HG03039 (cell line): Measurements from ENCODE around the gene VPS45.

Experiments used
- ATAC-seq: cut with Tn5 transposase; IDR thresholded peaks from one replicate; pipeline ENCODE4 v1.9.1; 2021; ENCODE audit warnings: mild to moderate bottlenecking, moderate library complexity; ENCODE audit not compliant: unreplicated experiment

VPS45 gene

DNA sequence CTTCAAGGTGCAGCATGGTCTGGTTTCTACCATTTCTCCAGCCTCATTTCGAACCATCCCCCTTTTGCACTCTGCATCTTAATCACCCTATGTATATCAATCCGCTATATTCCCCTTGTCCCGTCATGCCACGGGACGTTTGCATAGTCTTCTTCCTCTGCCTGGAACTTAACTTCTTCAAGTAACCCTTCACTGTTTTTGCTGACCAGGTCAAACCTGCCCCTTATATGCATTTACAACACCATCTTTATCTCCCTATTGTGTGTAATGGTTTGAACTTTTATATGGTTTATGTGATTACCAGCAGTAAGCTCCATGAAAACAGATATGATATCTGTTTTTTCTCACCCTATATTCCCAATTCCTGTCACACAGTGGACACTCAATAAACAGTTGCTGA, 2.3 kb downstream of the VPS45 start:
- ATAC-seq: no peak

DNA sequence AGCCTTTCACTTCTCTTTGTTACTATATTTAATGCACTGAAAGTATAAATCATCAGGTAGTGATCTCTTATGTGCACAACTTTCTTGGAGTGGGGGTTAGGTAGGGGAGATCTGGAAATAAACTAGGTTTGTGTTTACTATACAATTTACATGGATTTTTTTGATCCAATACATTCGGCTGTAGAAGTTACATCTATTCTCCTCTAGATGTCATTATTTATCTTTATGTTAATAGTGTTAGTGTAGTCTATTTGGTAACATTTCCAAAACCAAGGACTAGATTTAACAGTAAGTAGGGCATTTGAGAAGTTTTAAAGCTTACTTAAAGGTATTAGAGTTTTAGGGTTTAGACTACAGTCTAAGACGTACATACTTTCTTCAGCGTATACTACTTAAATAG, 5.4 kb downstream of the VPS45 start:
- no peak for ATAC-seq

DNA sequence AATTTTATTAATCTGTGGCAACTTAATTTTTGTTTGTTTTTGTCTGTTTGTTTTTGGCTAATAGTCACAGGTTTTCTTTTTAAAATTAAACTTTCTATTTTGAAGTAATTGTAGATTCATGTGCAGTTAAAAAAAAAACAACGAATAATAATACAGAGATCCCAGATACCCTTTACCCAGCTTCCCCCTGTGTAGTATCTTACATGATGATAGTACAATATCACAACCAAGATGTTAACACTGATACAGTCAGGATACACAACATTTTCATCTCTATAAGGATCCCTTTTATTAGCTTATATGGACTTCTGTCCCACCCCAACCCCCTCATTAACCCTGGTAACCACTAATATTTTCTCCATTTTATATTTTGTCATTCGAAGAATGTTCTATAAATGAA, 5.9 kb downstream of the VPS45 start:
- no peak for ATAC-seq

DNA sequence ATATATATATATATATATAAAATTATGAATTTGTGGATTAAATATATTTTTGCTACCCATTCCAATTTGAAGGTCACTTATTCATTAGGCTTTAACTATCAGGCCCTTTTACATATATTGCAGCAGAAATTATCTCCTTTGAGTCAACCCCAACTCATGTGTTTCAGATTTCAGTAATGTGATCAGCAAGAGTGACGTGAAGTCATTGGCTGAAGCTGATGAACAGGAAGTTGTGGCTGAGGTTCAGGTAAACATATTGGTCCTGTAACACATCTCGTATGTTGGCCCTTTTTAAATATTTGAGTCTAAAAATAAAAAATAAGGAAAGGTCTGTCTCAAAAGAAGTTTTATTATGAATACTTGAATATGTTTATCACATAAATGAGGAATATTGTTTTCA, 8.5 kb downstream of the VPS45 start:
- no peak for ATAC-seq

DNA sequence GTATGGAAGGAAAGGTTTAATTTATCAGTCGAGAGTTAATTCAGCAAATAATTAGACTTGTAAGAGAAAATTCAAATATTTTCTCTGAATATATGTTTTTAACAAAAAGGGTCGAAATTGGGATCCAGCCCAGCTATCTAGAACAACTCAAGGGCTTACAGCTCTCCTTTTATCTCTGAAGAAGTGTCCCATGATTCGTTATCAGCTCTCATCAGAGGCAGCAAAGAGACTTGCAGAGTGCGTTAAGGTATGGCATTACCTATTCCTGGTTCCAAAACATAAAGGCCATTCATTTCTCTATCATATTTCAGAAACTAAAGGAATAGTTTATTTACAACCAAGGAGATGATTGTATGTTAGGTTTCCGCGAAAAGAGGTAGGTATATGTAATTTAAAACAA, 9.4 kb downstream of the VPS45 start:
- no peak for ATAC-seq

DNA sequence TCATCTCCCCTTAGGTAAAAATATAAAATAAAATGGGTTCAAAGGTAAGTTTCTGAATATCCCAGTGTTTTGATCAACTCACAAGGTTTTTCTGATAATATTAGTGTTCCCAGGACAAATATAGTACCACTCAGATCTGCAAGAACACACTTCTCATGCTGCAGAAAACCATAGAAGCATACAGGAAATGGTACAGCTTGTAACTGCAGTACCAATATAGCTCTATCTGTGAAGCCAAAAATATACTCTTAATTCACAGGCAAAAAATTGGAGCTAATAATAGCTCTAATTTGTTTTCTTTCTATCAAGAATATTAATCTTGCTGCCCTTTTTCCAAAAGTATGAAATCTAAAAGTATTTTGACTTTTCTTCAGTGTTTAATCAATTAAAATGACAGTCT, 13.2 kb downstream of the VPS45 start:
- ATAC-seq: no peak

DNA sequence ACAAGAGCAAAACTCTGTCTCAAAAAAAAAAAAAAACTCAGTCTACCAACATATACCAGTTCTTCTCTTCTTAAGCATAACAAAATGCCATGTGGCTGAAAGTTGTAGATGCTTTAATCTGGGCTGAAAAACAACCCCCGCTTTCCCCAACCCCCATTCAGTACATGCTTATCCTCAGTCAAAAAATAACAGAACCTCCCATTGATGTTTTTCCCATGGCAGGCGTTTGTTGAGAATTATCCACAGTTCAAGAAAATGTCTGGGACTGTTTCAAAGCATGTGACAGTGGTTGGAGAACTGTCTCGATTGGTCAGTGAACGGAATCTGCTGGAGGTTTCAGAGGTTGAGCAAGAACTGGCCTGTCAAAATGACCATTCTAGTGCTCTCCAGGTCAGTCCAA, 14.9 kb downstream of the VPS45 start:
- ATAC-seq: no peak

DNA sequence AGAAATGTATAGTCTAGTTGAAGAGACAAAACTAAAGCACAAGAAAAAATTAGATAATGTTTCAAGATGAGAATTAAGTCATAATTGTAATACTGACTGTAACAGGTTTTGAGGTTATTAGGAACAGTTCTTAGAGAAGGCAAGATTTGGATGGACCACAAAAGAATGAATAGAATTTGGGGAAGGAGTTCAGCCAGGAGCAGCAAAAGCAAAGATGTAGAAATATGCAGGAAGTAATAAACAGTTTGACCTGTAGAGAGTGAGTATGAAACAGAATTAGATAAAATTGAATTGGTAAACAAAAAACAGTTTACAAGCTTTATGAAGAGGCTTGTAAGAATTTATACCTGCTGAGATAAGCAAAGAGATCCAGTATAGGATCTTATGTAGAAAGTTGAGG, 16.3 kb downstream of the VPS45 start:
- ATAC-seq: no peak

DNA sequence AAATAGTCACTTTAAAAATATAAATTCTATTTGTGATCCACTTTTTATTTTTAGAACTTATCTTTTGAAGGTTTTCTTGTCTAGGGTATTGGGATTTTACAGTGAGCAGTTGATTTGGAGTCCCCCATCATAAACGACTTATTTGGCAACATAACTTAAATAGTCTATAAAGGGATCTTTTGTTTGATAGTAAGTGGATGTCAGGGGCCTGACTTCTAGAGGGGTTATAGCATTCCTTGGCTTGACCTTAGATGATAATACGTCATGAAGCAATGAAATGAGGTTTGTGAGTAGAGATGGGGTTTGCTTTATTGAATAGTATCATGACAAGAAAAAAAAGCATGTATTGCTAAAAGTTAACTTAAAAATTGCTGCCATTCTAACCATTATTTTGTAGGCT, 17.8 kb downstream of the VPS45 start:
- ATAC-seq: no peak

DNA sequence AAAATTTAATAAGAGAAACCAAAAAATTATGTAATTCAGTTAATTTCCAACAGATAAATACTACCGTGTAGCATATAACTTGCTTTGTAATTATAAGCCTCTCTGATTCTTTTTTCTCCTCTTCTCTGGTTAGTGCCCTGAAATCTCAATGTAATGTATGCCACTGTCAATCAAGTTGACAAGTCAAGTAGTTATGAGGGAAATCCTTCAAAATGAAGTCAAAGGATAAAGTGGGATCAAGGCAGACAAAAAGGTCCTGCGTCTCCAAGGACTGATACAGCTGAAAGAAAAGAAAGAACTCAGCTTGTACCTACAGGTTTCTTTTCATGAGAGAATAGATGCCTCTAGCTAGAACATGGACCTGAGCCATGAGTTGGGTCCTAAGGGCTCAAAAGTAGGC, 19.8 kb downstream of the VPS45 start:
- no peak for ATAC-seq

DNA sequence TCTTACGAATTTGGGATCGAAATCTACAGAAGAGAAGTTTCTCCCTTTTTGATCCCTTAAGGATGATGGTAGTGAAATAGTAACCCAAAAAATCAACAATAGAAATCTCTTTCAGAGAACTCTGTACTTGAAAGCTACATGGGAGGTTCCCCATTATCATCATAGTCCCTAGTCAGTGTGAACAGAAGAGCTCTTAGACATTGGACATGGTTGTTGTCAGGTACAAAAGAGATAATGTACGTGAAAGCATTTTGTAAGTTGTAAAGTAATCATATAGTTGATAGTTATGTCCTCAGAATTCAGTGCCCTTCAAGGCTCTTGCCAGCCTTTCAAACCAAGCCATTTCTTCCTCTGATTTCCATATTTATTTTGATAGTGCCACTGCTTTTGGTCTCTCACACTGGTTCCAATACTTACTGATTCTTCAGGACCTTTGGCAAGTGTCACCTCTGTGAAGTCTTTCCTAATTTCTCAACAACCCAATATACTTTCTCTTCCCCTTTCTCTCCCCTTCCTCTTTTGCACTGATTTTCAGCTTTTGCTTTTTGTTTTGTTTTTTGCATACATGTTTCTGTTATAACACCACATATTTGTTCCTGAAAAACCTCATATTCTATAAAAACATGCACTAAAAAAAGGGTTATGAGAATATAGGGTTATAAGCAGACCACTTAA, 22.4 kb downstream of the VPS45 start:
- ATAC-seq: no peak

DNA sequence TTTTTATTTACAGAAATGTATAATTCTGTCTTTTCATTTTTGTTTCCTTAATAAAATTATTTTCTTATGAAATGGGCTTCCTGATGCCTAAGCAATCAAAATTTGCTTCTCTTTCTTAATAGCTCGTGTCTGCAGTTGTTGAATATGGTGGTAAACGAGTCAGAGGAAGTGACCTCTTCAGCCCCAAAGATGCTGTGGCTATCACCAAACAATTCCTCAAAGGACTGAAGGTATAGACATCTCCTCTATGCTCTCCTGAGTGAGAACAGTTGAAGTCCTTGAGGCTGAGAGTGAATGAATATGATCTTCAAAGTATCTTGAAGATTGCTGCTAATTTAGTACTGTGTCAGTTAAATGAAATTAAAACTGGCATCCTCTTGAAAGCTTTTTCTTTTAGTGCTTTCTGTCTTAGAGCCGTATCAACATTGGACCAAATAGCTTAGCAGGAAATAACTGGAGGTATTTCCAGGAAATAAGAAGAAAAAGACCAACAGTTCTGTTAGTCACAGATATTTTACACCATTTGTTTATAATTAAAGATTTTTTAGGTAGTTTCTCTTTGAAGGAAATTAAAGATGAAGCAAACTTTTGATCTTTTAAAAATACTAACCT, 24.7 kb downstream of the VPS45 start:
- ATAC-seq: no peak

DNA sequence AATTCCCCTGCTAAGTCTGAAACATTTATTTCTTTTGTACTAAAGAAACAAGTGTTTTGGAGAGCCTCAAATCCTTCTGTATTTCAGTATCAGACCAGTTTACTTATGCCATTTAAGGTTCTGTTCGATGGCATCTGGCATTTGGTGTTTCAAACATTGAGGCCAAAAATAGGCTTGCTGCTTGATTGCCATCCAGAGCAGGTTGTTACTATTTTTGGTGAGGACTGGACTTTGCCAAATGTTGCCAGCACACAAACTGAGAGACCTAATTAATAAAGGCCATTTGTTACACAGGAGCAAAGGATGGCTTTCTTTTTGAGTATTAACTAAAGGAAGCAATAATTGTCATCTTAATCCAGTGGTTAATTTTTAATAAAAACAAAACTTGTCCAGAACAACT, 26.2 kb downstream of the VPS45 start:
- no peak for ATAC-seq

DNA sequence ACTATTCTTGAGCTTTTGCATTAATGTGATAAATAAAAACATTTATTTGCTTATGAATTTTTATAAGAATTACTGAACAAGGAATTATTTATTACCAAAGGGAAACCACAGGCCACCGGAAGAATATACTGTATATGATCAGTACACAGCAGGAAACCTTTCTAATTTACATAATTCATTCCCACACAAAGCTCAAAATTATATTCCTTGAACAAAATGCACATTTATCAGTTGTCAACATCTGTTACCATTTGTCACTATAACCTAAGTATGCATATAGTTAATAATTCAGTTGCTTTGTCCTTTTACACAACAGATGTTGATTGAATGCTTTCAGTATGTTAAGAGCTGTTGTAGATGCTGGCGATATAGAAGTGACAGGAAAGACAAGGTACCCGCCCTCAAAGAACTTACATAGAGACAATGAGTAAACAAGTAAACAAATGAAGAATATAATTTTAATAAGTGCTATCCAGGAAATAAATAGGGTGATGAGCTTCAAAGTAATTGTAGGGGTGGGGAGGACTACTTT, 27.2 kb downstream of the VPS45 start:
- ATAC-seq: no peak

DNA sequence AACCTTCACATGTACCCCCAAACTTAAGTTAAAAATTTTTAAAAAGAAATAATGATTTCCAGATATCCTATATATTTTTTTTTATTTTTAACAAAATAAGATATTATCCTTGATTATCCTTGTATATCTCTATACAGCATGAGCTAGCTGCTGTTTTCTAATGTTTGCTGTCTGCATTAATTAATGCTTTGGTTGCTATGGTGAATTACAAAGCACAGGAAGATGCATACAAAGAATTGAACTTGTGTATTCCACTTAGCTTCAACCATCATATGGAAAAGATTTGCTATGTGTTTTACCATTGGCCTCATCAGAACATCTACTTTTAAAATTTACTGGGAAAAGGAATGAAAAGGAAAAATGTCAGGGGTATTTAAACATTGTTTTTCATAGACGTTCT, 35.4 kb downstream of the VPS45 start:
- no peak for ATAC-seq

DNA sequence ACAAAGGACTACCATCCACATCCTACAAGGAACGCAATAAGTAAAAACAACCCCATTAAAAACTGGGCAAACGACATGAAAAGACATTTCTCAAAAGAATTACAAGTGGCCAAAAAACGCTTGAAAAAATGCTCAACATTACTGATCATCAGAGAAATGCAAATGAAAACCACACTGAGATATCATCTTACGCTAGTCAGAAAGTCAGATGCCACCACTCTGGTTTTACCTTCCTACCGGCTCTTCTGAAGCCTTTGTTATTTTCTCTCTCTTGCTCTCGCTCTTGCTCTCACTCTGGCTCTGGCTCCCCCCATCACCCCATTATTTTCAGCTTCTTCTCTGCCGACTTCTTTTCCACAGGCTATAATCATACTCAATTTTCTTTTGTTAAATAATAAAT, 38.8 kb downstream of the VPS45 start:
- ATAC-seq: no peak

DNA sequence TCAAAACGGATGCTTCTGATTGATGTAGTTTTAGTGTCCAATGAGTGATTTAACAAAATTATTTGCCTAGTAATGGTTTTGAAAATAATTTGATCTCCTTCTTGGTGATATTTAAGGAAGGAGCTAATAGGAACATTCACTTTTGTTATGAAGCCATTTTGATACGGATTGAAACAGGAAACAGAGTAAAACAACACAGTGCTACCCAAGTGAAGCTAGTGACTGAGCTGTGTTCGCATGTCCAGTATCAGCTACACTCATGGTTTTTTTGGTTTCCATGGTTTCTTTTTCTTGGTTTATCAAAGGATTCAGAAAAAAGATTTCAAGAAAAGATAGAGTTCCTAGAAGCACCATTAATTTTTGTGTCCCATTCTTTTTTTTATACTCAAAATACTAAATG, 42.0 kb downstream of the VPS45 start:
- ATAC-seq: no peak

DNA sequence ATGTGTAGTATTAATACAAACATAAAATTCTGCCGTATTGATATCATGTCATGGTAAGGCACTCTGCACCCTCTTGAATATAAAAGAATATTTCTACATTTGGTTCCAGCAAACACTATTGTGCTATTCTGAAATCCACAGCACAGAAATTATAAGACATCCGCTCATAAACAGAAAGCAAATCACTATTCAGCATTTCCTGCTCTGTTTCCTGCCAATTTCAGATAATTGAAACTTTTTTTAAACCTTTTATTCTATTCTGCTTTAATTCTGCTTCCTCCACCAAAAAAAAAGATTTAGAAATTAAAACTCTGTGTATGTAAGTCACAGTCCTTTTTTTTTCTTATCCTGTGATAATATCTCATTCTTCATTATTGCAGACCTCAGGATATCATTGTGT, 42.5 kb downstream of the VPS45 start:
- ATAC-seq: no peak

DNA sequence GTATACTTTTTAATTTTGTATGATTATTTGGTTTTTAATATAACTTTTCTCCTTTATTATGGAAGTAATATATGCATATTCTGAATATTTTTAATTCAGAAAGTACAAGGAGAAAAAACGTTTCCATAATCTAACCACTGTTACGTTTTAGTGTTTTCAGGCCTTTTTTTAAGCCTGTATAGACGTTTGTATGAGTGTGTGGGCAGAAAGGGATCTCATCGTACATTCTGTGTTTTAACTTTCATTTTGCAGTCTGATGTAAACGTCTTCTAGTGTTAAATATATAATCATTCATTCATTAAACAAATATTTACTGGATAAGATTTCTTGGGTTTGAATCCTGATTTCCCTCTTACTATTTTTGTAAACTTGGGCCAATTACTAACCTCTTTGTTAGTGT, 44.1 kb downstream of the VPS45 start:
- ATAC-seq: no peak

DNA sequence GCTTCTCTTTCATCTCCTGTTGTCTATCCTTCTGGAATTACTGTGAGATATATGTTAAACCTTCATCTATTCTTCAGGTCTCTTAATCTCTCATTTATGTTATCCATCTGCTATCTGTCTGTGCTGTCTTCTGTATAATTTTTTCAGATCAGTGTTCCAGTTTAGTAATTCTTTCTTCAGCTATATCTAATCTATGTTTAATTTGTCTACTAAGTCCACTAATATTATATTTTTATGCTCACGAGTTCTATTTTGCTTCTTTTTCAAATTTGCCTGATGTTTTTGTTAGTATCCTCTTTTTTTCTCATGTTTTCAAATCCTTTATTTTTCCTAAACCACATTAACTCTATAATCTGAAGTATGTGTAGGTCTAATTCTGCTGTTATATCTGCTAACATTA, 47.5 kb downstream of the VPS45 start:
- ATAC-seq: no peak

DNA sequence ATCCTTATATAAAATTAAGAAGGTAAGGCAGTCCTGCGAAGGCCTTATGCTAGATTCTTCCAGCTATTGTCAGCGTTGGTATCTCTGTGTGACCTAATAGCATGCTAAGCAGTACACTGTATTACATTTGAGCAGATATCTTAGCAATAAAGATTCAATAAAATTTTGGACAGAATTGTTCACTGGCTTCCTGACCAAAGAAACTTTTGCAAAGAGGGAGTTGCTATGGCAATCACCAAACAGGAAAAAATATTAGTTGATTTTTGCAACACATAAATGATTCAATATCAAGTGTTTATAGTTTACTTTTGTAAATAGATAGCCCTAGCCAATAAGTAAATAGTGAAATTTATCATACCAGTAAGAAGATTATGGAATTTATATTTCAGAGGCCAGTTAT, 51.1 kb downstream of the VPS45 start:
- ATAC-seq: no peak

DNA sequence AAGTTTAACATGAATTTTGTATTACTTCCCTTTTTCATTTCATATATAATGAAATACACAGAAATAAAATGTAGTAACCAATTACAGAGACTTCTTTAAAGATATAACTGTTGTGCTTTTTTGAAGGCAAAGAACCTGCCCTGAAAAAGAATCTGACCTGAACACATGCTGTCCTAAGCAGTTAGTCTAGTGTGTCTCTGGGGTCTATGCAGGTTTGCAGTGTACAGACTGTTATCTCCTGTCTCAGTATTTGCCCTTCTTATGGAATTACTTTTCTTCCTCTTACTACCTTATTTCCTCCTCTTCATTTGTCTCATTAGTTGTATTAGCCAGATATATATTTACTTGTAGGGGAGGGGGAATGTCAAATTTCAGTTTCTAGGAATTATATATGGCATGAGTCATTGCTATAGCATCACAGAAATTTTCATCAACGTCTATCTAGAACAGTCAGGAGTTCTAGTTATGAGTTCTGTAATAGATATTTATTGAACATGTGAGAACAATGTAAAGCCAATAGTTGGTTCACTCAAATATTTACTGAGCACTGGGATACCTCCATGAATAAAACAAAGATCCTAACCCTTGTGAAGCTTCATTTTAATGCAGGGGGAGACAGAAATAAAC, 53.8 kb downstream of the VPS45 start:
- no peak for ATAC-seq
